HG03520 (cell line): ENCODE results near the gene FAM169A.
A peak's percentile ranks its signal among the peaks of the same experiment; 100 is the strongest.
"Not testable (repeated sequence)": the region's sequence is repeated elsewhere in the genome, so short reads cannot be mapped to it uniquely, and the experiment has no call there.

Source experiments
- ATAC-seq: cut with Tn5 transposase; IDR thresholded peaks from one replicate; pipeline ENCODE4 v1.9.1; 2021; ENCODE audit warnings: mild to moderate bottlenecking, moderate library complexity; ENCODE audit not compliant: unreplicated experiment

The FAM169A gene

GRCh38 chr5:74801941-74802340 lies 64.2 kb downstream of the FAM169A start:
- ATAC-seq, result no peak

- ATAC-seq, result no peak
These were observed 65.0 kb downstream of the FAM169A start for GRCh38 chr5:74801197-74801596.

- no peak for ATAC-seq
These were observed 66.9 kb downstream of the FAM169A start for GRCh38 chr5:74798977-74799911.

- ATAC-seq, result not testable (repeated sequence)
These were observed 74.5 kb downstream of the FAM169A start for GRCh38 chr5:74791669-74792068.

- ATAC-seq, result no peak
These were observed 78.8 kb downstream of the FAM169A start for GRCh38 chr5:74787424-74787823.

- no peak for ATAC-seq
These were observed 79.3 kb downstream of the FAM169A start for GRCh38 chr5:74786851-74787250.

GRCh38 chr5:74778609-74779008 lies 87.6 kb downstream of the FAM169A start:
- no peak for ATAC-seq

- no peak for ATAC-seq
These were observed 93.8 kb downstream of the FAM169A start for GRCh38 chr5:74772359-74772758.

- ATAC-seq, result peak; percentile 20
These were observed 98.6 kb downstream of the FAM169A start for GRCh38 chr5:74767579-74767913.

GRCh38 chr5:74766849-74767578 lies 99.2 kb downstream of the FAM169A start, which contains the start of the genes GFM2 and NSA2:
Gene GFM2, minus strand, starts transcription at chr5:74767117. Its CDS starts 3,375 bp downstream, at chr5:74763742.
Gene NSA2, plus strand, starts transcription at chr5:74767249. Its CDS starts 112 bp downstream, at chr5:74767361.
- peak; percentile 87 for ATAC-seq

- ATAC-seq, result peak; percentile 34
These were observed 99.8 kb downstream of the FAM169A start for GRCh38 chr5:74766418-74766848.

GRCh38 chr5:74765929-74766328 lies 100.3 kb downstream of the FAM169A start:
- no peak for ATAC-seq

GRCh38 chr5:74765201-74765600 lies 101.0 kb downstream of the FAM169A start:
- no peak for ATAC-seq

GRCh38 chr5:74763504-74763903 lies 102.7 kb downstream of the FAM169A start:
- no peak for ATAC-seq

GRCh38 chr5:74762599-74762998 lies 103.6 kb downstream of the FAM169A start:
- no peak for ATAC-seq

- ATAC-seq, result no peak
These were observed 104.9 kb downstream of the FAM169A start for GRCh38 chr5:74761241-74761640.

- not testable (repeated sequence) for ATAC-seq
These were observed 117.4 kb downstream of the FAM169A start for GRCh38 chr5:74748742-74749141.

- no peak for ATAC-seq
These were observed 127.8 kb downstream of the FAM169A start for GRCh38 chr5:74738406-74738805.

GRCh38 chr5:74736759-74737158 lies 129.4 kb downstream of the FAM169A start:
- ATAC-seq, result no peak
